Measurements from ENCODE around the gene CUL2.
"Not testable (repeated sequence)": the region's sequence is repeated elsewhere in the genome, so short reads cannot be mapped to it uniquely, and the experiment has no call there.

CUL2 gene

DNA sequence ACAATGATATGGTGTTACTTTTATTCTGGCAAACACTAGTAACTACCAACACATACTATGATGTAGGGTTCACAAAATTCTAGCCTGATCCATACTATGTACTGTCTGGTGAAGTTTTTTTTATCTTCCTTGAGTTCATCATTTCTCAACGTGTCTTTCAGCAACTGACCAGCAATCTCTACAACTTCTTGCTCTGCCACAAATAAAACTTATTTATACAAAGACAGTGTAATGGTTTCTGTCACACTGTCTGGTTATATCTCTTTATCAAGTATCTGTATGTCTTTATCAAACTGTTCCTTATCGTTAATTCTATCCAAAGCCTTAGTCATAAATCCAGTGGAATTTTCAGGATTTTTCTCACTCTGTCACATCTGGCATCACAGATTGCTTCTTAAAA, 69.7 kb downstream of the CUL2 start:
- DNase-seq (ENCODE audit: low read depth in 1 of 2, low spot score in 1 of 2): no peak

- no peak for DNase-seq (ENCODE audit: low read depth in 1 of 2, low spot score in 1 of 2)
Measured at GRCh38 chr10:35019041-35020024, 70.8 kb downstream of the CUL2 start.

GRCh38 chr10:35017608-35018007, 72.5 kb downstream of the CUL2 start:
- DNase-seq (ENCODE audit: low read depth in 1 of 2, low spot score in 1 of 2): no peak

- no peak for DNase-seq (ENCODE audit: low read depth in 1 of 2, low spot score in 1 of 2)
Measured at GRCh38 chr10:35015843-35016408, 74.2 kb downstream of the CUL2 start.

- DNase-seq (ENCODE audit: low read depth in 1 of 2, low spot score in 1 of 2): no peak
Measured at GRCh38 chr10:35012781-35013180, 77.4 kb downstream of the CUL2 start.

GRCh38 chr10:35011771-35012191, 78.4 kb downstream of the CUL2 start:
- DNase-seq (ENCODE audit: low read depth in 1 of 2, low spot score in 1 of 2): no peak

DNA sequence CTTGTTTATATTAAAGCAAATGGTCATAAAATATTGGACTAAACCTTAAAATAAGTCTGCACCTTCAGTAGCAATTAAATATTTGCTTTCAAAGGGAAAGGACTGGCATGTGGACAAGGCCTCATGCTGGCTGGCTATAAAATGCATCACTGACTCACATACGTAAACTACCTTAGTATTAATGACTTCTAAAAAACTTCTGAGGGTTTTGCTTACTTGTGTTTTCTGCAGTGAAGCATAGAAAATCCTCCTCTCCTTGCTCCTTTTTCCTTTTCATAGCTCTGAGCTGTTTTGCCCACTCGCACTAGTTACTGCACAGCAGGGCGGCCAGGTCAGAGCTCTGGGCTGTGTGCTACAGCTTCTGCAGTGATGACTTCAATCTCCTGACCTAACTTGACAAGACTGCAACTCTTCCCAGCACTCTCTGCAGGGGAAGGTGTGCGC, 82.3 kb downstream of the CUL2 start:
- no peak for DNase-seq (ENCODE audit: low read depth in 1 of 2, low spot score in 1 of 2)

DNA sequence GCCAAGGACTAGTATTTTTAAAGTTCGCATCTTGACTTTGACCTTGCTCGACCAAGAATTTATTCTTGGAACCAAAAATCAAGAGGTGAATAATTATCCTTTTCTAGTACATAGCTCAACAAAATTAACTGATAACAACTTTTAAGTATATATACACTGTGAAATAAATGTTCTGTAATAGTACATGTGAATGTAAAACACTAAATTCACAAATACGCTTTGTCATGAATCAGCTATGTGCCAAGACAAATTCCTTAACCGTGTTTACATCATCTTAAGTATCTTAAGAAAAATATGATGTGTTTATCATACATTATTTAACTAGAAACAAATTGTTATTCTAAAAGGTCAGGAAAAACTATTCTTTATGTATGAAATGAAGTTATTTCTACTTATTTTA, 83.3 kb downstream of the CUL2 start:
- DNase-seq (ENCODE audit: low read depth in 1 of 2, low spot score in 1 of 2): no peak

DNA sequence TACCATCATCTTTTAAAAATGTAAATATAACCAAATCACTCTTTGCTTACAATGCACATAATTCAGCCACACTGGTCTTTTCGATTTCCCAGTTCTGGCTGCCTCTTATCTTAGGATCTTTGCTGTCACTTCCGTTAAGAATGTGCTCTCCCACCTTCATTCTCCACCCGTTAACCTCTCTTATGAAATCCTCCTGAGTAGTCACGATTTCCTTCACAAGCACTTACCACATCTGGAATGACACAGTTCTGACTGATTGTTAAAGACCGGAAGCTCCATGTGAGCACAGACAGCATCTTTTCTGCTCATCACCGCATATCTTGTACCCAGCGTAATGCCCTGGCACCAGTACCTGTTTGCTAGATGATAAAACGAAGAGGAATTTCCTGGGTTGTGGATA, 84.3 kb downstream of the CUL2 start:
- no peak for DNase-seq (ENCODE audit: low read depth in 1 of 2, low spot score in 1 of 2)

DNA sequence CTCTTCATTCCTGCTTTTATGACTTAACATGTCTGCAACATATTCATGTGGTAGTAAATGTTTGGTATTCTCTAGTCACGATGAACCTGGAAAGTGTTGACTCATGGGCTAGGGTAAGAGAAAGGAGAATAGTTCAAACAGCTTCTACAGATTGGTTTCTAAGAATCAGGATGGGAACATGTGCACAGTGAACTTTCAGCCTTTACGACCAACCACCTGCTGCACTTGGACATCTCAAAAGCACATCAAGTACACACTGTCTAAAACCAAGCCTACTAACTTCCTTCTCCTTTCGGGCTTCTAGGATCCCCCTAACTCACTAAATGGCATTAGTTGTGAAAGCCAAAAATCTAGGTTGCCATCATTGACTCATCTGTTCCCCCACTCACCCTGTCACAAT, 85.5 kb downstream of the CUL2 start:
- DNase-seq (ENCODE audit: low read depth in 1 of 2, low spot score in 1 of 2): no peak

- DNase-seq (ENCODE audit: low read depth in 1 of 2, low spot score in 1 of 2): no peak
Measured at GRCh38 chr10:35003906-35004305, 86.2 kb downstream of the CUL2 start.

- DNase-seq (ENCODE audit: low read depth in 1 of 2, low spot score in 1 of 2): no peak
Measured at GRCh38 chr10:35000936-35001335, 89.2 kb downstream of the CUL2 start.

- DNase-seq (ENCODE audit: low read depth in 1 of 2, low spot score in 1 of 2): no peak
Measured at GRCh38 chr10:34999532-34999931, 90.6 kb downstream of the CUL2 start.

DNA sequence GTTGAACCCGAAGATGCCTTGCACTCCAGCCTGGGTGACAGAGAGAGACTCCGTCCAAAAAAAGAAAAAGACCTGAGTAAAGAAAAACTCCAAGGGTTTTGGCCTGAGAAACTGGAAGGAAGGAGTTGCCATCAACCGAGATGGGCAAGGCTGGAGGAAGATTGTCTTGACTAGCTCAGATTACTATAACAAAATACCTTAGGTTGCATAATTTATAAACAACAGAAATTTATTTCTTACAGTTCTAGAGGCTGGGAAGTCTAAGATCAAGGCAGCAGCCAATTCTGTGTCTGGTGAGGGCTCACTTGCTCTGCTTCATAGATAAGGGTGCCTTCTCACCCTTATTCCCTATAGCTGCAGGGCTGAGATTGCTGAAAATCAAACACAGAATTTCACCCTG, 91.2 kb downstream of the CUL2 start:
- no peak for DNase-seq (ENCODE audit: low read depth in 1 of 2, low spot score in 1 of 2)

DNA sequence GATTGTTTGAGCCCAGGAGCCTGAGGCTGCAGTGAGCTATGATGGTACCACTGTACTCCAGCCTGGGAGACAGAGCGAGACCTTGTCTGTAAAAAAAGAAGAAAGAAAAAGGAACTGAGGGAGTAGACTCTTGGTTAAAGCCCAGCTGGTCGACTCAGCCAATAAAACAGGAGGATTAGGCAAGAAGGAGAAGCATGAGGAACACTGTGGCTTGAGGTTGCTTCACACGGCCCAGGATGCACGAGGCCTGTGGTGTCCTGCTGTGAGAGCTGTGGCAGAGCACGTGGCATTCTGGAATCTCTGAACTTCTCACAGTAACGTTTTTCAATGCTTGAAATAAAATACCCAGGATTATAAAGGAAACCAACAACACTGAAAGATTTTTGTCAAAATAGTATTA, 93.3 kb downstream of the CUL2 start:
- DNase-seq (ENCODE audit: low read depth in 1 of 2, low spot score in 1 of 2): no peak

DNA sequence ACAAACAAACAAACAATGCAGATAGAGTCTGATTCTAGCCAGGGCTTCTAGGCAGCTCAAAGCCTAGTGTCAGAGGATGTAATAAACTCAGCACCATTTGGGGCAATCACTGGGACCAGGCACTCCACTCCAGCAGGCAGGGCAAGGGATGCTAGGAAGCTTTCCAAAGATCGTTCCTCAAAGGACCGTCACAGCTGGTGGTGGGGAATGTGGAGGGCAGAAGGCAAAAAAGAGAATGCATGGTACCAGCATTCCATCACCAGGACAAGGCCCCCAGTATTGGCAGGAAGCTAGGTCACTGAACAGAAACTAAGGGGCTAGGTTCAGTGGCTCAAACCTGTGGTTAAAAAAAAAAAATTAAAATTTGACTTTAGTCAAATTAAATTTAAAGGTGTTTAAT, 94.2 kb downstream of the CUL2 start:
- DNase-seq (ENCODE audit: low read depth in 1 of 2, low spot score in 1 of 2): no peak

DNA sequence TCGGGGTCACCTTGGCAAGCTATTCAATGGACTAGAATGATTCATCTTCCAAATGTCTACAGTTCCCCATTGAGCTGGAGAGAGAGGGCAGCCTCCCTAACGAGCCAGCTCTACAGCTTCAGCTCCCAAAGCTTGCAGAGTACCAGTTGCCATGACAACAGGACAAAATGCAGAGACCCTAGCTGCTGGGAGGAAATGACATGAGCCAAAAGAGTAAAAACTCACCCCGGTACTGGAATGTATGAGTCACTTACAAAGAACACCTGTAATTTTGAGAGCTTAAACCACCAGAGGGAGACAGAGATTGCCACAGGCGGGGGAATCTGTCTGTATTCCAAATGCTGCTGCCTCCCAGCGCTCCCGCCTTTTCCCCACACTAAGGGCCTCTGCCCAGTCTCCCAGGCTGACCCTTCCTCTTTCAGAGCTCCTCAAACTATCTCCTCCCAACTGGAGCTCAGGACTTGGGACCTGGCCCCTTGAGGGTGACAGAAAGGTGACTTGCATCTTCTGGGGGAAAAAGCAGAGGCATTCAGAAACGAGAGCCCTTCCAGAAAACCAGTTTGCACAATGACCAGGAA, 95.5 kb downstream of the CUL2 start:
- DNase-seq (ENCODE audit: low read depth in 1 of 2, low spot score in 1 of 2): peak in 1 of 2 donors; percentile 4

DNA sequence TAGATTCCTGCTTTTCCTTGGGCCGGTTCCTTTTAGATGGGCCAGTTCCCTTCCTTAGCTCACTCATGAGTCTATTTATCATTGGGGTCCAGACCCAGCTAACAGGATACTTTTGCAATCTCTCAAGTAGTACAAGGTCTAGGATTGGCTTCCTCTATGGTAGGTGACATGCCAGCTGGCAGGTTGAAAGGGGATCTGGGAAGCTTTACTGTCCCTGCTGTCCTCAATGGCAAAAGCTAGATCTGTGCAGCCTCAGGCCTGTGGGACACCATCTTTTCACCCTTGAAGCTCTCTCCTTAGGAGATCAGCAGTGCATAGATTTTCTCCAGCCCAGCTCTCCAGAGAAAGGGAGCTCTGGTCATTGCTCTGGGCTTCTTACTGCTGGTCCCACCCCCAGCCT, 96.4 kb downstream of the CUL2 start:
- DNase-seq (ENCODE audit: low read depth in 1 of 2, low spot score in 1 of 2): no peak

DNA sequence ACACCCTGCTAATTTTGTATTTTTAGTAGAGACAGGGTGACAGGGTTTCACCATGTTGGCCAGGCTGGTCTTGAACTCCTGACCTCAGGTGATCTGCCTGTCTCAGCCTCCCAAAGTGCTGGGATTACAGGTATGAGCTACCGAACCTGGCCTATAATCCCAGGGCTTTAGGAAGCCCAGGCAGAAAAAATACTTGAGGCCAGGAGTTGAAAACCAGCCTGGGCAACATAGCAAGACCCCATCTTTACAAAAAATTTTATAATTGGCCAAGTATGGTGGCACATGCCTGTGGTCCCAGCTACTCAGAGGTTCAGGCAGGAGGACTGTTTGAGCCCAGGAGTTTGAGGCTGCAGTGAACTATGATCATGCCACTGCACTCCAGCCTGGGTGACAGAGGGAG, 99.0 kb downstream of the CUL2 start:
- DNase-seq (ENCODE audit: low read depth in 1 of 2, low spot score in 1 of 2): not testable (repeated sequence)

DNA sequence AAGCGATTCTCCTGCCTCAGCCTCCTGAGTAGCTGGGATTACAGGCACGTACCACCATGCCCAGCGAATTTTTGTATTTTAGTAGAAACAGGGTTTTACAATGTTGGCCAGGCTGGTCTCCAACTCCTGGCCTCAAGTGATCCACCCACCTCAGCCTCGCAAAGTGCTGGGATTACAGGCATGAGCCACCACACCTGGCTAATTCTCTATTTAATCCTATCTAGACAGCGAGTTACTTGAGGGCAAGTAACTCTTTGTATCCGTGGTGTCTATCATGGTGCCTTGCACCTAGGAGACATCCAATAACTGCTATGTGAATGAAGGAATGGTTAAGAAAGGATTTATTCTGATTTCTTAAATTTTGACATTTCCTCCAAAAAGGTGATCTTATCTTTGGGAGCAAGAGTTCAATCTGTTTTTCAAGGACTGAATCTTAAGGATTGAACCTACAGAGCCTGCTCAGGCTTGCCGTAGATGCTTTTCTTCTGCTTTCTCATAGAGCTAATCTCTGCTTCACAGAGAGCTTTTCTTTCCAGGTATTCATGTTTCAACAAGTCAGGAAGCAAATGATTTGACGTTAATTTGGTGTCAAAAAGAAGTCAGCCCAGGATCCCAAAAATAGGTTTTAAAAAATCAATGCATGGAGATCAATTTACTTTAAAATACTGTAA, 101.6 kb downstream of the CUL2 start:
- no peak for DNase-seq (ENCODE audit: low read depth in 1 of 2, low spot score in 1 of 2)

DNA sequence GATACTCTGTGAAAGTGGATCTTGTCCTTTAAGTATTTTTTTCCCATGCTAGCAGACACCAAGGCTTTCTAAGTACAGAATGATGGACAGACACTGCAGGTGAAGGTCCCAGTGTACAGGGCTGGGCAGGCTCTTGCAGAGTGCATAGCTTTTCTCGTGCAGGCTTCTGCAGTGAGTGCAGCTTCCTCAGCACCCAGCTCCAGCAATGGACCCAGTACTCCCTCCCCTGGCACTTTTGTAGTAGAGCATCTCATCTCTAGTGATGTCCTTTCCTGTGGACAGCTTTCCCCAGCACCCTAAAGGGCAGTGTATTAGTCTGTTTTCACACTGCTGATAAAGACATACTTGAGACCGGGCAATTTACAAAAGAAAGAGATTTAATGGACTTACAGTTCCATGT, 104.3 kb downstream of the CUL2 start:
- no peak for DNase-seq (ENCODE audit: low read depth in 1 of 2, low spot score in 1 of 2)

DNA sequence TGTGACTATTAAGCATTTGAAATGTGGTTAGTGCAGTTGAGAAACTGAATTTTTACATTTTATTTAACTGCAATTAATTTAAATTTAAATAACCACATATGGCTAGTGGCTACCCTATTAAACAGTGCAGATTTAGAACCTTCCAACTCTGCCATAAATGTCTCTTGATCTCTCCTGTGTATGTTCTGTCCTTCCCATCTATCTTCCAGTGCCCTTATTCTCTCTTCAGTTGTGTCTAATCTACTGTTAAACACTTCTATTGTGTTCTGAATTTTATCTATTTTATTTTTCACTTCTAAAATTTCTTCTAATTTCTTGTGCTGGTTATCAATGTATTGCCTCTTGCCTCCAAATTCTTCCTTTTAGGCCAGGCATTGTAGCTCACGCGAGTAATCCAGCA, 105.0 kb downstream of the CUL2 start:
- DNase-seq (ENCODE audit: low read depth in 1 of 2, low spot score in 1 of 2): no peak

All from activated T-helper 1 cell treated with anti-CD3 and anti-CD28 coated beads, Interleukin-2, amount 50 U/mL, for 16 hours (primary cell).